Mononuclear cell (primary cell): ENCODE data around the gene MYO9A. TPM values are rescaled to one million over a fixed set of nuclear protein-coding genes. Genes with fewer than 3 reads are reported as not detected.

Source experiments
- H3K27me3 ChIP-seq: 2 replicates; pipeline ENCODE4 v1.6.0; 2011; ENCODE audit warnings: low read length, control low read depth; ENCODE audit not compliant: insufficient read depth
- H3K4me1 ChIP-seq: 2 replicates; pipeline ENCODE4 v1.5.1; 2011; ENCODE audit warnings: mild to moderate bottlenecking, low read length, control low read depth; ENCODE audit not compliant: insufficient read depth
- H3K4me3 ChIP-seq: 2 replicates; pipeline ENCODE4 v1.5.1; 2011; ENCODE audit warnings: mild to moderate bottlenecking, low read length, moderate library complexity
- H3K9me3 ChIP-seq: 2 replicates; pipeline ENCODE4 v1.5.1; 2011; ENCODE audit warnings: low read depth, mild to moderate bottlenecking, control low read depth, low read length
- total RNA-seq: library from RNA; depleted of rRNA; stranded (reverse); fragments of >200 nt; gene quantifications from one replicate; pipeline ENCODE4 v1.2.3, GENCODE V29; 2012

The MYO9A gene
- total RNA-seq, 1 donor = 25.3 TPM

- Histone ChIP-seq H3K27me3 (no peaks in the 10 kb centered on the region), H3K4me3 (no peak overlapping the region), H3K4me1 (no peaks in the 10 kb centered on the region), H3K9me3 (peaks cover 22% of the 10 kb centered on the region)
Observed at GRCh38 chr15:71817351-71817750, 300.6 kb downstream of the MYO9A start.

- Histone ChIP-seq H3K4me1 (no peaks in the 10 kb centered on the region), H3K4me3 (no peak overlapping the region), H3K27me3 (no peaks in the 10 kb centered on the region), H3K9me3 (peaks cover 4% of the 10 kb centered on the region)
Observed at GRCh38 chr15:71815301-71815700, 302.6 kb downstream of the MYO9A start.

- Histone ChIP-seq H3K9me3 (no peaks in the 10 kb centered on the region), H3K4me1 (no peaks in the 10 kb centered on the region), H3K27me3 (no peaks in the 10 kb centered on the region), H3K4me3 (no peak overlapping the region)
Observed at GRCh38 chr15:71813723-71814470, 304.1 kb downstream of the MYO9A start.

- H3K4me1 ChIP-seq = no peaks in the 10 kb centered on the region
- no peak overlapping the region for H3K4me3 ChIP-seq
- no peaks in the 10 kb centered on the region for H3K27me3 ChIP-seq
- H3K9me3 ChIP-seq = no peaks in the 10 kb centered on the region
Observed at GRCh38 chr15:71812966-71813722, 304.8 kb downstream of the MYO9A start.

- H3K9me3 ChIP-seq = no peaks in the 10 kb centered on the region
- H3K4me1 ChIP-seq = no peaks in the 10 kb centered on the region
- no peaks in the 10 kb centered on the region for H3K27me3 ChIP-seq
- no peak overlapping the region for H3K4me3 ChIP-seq
Observed at GRCh38 chr15:71811752-71812735, 305.9 kb downstream of the MYO9A start.

GRCh38 chr15:71811036-71811736 is 306.8 kb downstream of the MYO9A start:
- H3K27me3 ChIP-seq = no peaks in the 10 kb centered on the region

GRCh38 chr15:71810256-71811035 is 307.5 kb downstream of the MYO9A start, which contains the start of gene NR2E3:
NR2E3 (plus strand) TSS chr15:71810554; CDS start chr15:71810744, 190 bp downstream.
- Histone ChIP-seq H3K27me3 (no peaks in the 10 kb centered on the region), H3K4me1 (no peaks in the 10 kb centered on the region), H3K9me3 (no peaks in the 10 kb centered on the region), H3K4me3 (no peak within 1 kb of the TSS)

More at GRCh38 chr15:71811036-71811736, 306.8 kb downstream of the MYO9A start:
- no peak overlapping the region for H3K4me3 ChIP-seq
- no peaks in the 10 kb centered on the region for H3K4me1 ChIP-seq
- H3K9me3 ChIP-seq = no peaks in the 10 kb centered on the region

- no peaks in the 10 kb centered on the region for H3K27me3 ChIP-seq
- H3K4me3 ChIP-seq = no peak overlapping the region
- H3K4me1 ChIP-seq = no peaks in the 10 kb centered on the region
- H3K9me3 ChIP-seq = no peaks in the 10 kb centered on the region
Observed at GRCh38 chr15:71809346-71809745, 308.6 kb downstream of the MYO9A start.

- Histone ChIP-seq H3K27me3 (no peaks in the 10 kb centered on the region), H3K9me3 (no peaks in the 10 kb centered on the region), H3K4me1 (no peaks in the 10 kb centered on the region), H3K4me3 (no peak overlapping the region)
Observed at GRCh38 chr15:71808311-71809020, 309.5 kb downstream of the MYO9A start.

- no peaks in the 10 kb centered on the region for H3K27me3 ChIP-seq
- no peak overlapping the region for H3K4me3 ChIP-seq
- H3K9me3 ChIP-seq = no peaks in the 10 kb centered on the region
- no peaks in the 10 kb centered on the region for H3K4me1 ChIP-seq
Observed at GRCh38 chr15:71807691-71808091, 310.3 kb downstream of the MYO9A start.

- no peak overlapping the region for H3K4me3 ChIP-seq
- no peaks in the 10 kb centered on the region for H3K9me3 ChIP-seq
- H3K27me3 ChIP-seq = no peaks in the 10 kb centered on the region
- H3K4me1 ChIP-seq = no peaks in the 10 kb centered on the region
Observed at GRCh38 chr15:71807125-71807629, 310.8 kb downstream of the MYO9A start.

GRCh38 chr15:71806452-71806931 is 311.5 kb downstream of the MYO9A start:
- no peaks in the 10 kb centered on the region for H3K9me3 ChIP-seq
- H3K27me3 ChIP-seq = no peaks in the 10 kb centered on the region
- no peaks in the 10 kb centered on the region for H3K4me1 ChIP-seq
- H3K4me3 ChIP-seq = no peak overlapping the region
